MG63 (cell line): ENCODE data around the gene MYEOV. TPM values are rescaled to one million over a fixed set of nuclear protein-coding genes. Genes with fewer than 3 reads are reported as not detected.

ENCODE experiments used
- DNase-seq: peaks from one replicate; pipeline ENCODE4 v3.0.0-alpha.2; 2020
- H3K27me3 ChIP-seq: fragments of 250-450 bp; sonication (Bioruptor Pico); 2 replicates; pipeline ENCODE4 v1.5.1; 2020; ENCODE audit warnings: mild to moderate bottlenecking, moderate library complexity
- H3K36me3 ChIP-seq: fragments of 250-450 bp; sonication (Bioruptor Pico); 2 replicates; pipeline ENCODE4 v1.5.1; 2020; ENCODE audit warnings: mild to moderate bottlenecking, moderate library complexity
- H3K4me3 ChIP-seq: fragments of 250-450 bp; sonication (Bioruptor Pico); 2 replicates; pipeline ENCODE4 v1.5.1; 2020; ENCODE audit warnings: mild to moderate bottlenecking, moderate library complexity
- H3K9me3 ChIP-seq: fragments of 250-450 bp; sonication (Bioruptor Pico); 2 replicates; pipeline ENCODE4 v1.5.1; 2020; ENCODE audit warnings: mild to moderate bottlenecking, moderate library complexity
- total RNA-seq: library from RNA; depleted of rRNA; stranded (reverse); fragments of >200 nt; shearing (Covaris generic); gene quantifications from 2 replicates; pipeline ENCODE4 v1.2.3, GENCODE V29; 2014; ENCODE audit warnings: low replicate concordance

Gene MYEOV
- total RNA-seq, 1 experiment from 2014 or later = 1.2 TPM

DNA sequence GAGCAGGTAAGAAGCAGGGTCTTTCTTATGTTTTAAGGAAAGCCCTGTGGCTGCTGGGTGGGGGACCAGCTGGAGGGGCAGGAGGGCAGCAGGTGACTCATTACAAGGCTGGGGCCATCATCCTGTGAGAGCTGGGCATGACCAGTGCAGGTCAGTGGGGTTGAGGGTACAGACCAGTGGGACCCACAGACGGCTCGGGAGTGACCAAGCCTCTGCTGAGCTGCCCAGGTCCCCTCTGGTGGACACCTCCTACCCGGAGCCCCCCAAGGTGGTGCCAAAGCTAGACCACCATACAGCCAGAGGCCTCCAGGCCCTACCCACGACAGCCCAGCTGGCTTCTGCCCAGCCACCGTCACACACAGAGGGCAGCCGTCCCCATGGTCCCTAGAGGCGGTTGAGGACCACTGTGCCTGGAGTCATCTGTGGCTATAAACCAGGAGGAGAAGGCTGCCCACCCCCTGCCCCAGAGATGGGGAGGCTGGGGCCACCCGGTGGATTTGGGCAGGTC lies 670 bp downstream of the MYEOV start:
- H3K36me3 ChIP-seq = no peaks in the 10 kb centered on the region
- no peaks in the 10 kb centered on the region for H3K27me3 ChIP-seq
- no peak for DNase-seq
- no peak overlapping the region for H3K4me3 ChIP-seq
- H3K9me3 ChIP-seq = 0 out of 2 replicates have a peak, but pooled peaks cover 2% of the 10 kb centered on the region

DNA sequence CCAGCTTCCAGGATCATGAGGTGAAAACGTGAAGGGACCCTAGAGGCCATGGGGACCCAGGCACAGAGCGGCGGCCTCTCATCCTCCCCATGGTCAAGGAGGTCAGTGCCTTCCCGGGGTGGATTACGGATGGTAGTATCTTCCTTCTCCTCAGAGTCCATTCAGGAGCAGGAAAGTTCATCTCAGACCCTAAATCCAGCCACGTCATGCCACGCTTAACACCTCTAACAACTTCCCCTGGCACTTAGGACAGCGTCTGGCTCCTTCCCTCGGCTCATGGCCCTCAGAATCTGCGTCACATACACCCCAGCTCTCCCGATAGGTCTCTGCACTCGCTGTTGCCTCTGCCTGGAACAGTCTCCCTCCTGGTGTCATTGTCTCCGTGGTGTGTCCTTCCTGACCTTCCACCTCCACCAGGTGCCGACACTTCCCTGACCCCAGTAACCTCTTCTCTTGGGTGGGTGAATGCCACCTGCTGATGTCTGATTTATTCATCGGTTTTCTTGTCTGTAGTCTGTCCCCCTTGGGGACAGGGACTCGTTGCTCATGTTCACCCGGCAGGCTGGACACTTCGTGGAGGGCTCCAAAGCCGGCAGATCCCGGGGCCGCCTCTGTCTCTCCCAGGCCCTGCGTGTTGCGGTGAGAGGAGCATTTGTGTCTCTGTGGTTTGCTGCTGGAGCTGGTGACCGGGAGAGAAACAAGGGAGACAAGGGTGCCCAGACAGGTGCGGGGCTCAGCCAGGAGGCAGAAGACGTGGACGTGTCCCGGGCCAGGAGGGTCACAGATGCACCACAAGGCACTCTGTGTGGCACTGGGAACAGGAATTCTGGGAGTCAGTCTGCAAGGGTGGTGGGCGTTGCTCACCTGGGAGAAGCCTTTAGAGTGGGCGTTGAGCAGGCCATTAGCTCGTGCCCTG lies 1.4 kb downstream of the MYEOV start:
- DNase-seq = no peak
- H3K9me3 ChIP-seq = 0 out of 2 replicates have a peak, but pooled peaks cover 2% of the 10 kb centered on the region
- no peaks in the 10 kb centered on the region for H3K36me3 ChIP-seq
- H3K4me3 ChIP-seq = no peak overlapping the region
- H3K27me3 ChIP-seq = no peaks in the 10 kb centered on the region

DNA sequence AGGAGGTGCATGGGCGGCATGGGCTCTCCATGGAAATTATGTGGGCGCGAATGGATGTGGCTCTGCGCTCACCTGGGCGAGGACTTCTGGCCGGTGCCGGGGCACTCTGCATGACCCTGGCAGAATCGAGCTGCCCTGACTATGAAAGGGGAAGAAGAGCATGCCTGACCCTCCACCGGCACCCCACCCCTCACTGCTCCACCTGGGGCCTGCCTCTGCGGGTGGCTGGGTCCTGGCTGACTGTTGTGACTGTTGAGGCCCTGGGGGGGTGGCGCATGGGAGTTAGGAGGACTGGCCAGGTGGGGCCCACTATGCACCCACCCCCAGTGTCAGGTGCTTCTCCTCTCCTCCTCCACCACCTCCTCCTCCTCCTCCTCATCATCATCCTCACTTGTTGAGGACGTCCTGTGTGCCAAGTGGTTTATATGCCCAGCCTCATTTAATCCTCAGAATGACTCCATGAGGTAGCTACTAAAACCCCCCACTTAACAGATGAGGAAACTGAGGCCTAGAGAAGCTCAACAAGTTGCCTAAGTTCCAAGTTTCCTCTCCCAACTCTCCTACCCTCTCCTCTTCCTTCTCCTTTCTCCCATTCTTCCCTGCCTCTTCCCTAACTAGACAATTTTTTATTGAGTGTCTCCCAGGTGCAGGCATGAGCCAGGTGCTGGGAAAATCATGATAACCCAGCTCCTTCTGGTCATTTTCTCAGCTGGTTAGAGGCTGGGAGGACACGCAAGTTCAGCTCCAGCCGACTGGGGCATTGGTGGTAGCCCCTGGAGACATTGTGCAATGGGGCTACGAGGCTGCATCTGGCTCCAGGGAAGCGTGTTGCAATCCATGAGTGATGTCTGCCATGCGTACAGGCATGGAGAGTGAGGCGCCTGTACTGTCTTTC lies 2.3 kb downstream of the MYEOV start:
- DNase-seq = no peak

DNA sequence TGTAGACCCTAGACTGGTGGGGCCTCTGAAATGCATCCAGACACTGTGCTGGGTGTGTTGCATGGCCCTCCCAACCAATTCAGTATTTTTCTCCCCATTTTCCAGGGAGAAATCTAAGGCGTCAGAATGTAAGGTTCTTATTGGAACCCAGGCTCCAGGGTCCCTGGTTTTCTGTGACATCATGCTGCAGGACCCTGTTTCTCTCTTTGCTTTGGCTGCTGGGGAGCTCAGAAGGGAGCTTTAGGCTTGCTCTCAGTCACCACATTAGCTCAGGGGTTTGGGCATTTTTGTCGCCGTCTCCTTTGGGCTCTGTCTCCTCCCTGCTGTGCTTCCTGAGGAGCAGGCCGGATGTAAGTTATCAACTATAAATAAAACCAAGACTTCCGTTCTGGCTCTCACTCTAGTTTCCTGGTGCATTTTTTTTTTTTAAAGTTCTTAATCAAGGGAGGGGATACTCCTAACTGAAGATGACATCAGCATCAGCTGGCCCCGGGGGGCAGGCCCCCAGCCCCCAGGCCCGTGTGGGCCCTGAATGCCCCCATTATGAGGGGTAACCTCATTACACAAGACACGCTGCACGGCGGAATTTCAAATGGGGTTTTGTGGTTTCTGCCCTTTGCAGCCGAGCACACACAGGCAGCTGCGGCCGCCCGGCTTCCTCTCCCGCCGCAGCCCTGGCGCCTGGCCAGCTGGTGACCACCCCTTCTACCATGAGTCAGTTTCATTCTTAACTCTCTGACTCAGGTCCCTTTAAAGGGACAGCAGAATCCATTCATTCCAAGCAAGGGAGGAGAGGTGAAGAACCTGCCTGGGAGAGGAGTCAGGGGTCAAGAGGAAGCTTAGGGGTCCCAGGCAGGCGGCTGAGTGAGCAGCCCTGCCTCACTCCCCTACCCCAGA lies 3.2 kb downstream of the MYEOV start:
- 0 out of 2 replicates have a peak, but pooled peaks cover 2% of the 10 kb centered on the region for H3K9me3 ChIP-seq

More for the DNA sequence above, 2.3 kb downstream of the MYEOV start:
- Histone ChIP-seq H3K4me3 (no peak overlapping the region), H3K9me3 (0 out of 2 replicates have a peak, but pooled peaks cover 2% of the 10 kb centered on the region), H3K36me3 (no peaks in the 10 kb centered on the region), H3K27me3 (no peaks in the 10 kb centered on the region)

DNA sequence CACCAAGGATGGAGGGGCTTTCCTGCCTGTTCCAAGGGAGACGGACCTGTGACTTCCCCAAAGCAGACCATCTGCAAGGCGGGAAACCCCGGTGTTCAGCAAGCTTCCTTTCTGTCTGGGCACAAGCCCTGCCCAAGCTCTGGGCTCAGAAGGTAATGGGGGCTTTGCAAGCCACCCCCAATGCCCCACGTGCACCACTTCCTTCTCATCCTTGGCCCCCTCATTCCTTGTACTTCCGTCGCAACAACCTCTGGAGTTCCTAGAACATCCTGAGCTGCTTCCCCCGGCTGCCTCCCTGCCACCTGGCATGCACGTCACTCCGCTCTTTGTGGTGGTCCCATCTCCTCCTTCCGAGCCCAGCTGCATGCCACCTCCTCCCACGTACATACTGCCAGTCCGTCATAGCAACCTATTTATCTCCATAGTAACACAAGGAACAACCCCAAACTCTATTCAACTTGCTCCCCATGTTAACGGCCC lies 3.9 kb downstream of the MYEOV start:
- H3K27me3 ChIP-seq = no peaks in the 10 kb centered on the region
- DNase-seq = no peak
- H3K36me3 ChIP-seq = no peaks in the 10 kb centered on the region
- H3K4me3 ChIP-seq = no peak overlapping the region
- H3K9me3 ChIP-seq = 0 out of 2 replicates have a peak, but pooled peaks cover 2% of the 10 kb centered on the region

More for the DNA sequence above, 3.2 kb downstream of the MYEOV start:
- H3K36me3 ChIP-seq = no peaks in the 10 kb centered on the region
- peak; percentile 97 for DNase-seq
- no peaks in the 10 kb centered on the region for H3K27me3 ChIP-seq
- H3K4me3 ChIP-seq = 0 out of 2 replicates have a peak overlapping the region, but pooled peaks have one; percentile 19

DNA sequence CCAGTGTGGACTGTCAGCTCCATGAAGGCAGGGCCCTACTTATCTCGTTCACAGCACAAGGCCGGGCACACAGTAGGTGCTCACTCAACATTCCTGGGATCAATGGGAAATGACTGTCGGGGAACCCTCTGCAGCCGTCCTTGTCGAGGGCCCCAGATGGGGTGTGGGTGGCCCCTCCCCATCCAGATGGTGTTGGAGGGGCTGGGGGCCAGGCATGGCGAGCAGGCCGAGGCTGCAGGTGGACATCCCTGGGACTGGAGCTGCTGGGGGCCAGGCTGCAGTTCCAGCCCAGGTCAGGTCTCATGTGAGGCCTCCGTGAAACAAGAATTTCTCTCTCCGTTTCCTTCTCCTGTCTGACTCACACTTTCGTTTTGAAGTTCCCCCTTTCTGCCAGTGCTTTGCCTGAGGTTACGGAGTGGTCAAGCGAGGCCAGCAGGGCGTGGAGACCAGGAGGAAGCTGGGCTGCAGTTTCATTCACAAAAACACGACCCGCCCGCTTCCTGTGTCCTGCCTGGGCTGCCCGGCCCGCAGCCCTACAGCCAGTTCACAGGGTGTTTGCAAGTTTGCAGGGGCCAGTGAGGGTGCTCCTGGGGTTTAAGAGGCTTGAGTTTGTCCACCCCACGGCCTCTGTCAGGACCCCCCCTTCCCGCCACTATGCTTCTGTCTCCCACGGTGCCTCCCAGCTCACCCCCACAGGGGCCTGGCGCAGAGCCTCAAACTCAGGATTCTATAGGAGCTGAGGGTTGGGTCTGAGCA lies 4.5 kb downstream of the MYEOV start:
- Histone ChIP-seq H3K9me3 (0 out of 2 replicates have a peak, but pooled peaks cover 2% of the 10 kb centered on the region), H3K36me3 (no peaks in the 10 kb centered on the region), H3K27me3 (no peaks in the 10 kb centered on the region), H3K4me3 (no peak overlapping the region)
- peak; percentile 96 for DNase-seq

DNA sequence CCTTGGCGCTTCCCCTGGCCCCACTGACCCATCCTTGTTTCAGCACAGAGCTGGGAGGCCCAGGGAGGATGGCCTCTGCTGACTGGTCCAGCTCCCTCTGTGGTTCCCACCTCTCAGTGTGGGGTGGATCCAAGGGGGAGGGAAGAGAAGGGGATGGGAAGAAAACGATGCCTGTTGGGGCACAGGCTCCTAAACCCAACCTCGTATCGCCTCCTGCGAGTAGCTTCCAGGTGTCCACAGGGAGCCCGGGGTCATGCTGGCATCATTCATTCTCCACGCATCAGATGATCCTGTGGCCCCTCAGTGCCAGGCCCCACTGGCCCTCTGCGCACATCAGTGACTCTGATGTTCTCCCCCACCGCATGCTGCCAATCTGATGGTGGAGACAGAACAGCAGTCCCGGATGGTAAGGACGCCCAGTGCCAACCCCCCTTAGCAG lies 5.1 kb downstream of the MYEOV start:
- H3K4me3 ChIP-seq = no peak overlapping the region
- peak; percentile 74 for DNase-seq

DNA sequence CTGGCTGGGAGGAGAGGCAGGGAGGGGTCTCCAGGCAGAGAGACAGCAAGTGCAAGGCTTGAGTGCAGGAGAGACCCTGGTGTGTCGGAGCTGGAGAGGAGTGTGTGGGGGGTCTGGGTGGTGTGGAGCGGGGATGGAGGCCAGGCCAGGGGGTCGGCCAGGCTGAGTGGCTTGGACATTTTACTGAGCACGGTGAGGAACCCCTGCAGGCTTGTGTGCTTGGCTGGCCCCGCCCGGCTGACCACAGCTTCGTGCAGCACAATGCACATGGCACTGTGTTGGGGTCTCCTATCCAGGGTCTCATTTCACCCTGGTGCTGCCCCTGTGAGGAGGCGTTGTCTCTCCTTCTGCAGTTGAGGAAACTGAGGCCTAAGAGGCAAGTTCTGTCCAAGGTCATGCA lies 5.6 kb downstream of the MYEOV start:
- Histone ChIP-seq H3K9me3 (0 out of 2 replicates have a peak, but pooled peaks cover 2% of the 10 kb centered on the region), H3K27me3 (no peaks in the 10 kb centered on the region), H3K4me3 (no peak overlapping the region), H3K36me3 (no peaks in the 10 kb centered on the region; the same call in 1 of the 2 replicates)
- no peak for DNase-seq

More for the DNA sequence above, 5.1 kb downstream of the MYEOV start:
- Histone ChIP-seq H3K36me3 (no peaks in the 10 kb centered on the region; the same call in 1 of the 2 replicates), H3K9me3 (0 out of 2 replicates have a peak, but pooled peaks cover 2% of the 10 kb centered on the region), H3K27me3 (no peaks in the 10 kb centered on the region)

DNA sequence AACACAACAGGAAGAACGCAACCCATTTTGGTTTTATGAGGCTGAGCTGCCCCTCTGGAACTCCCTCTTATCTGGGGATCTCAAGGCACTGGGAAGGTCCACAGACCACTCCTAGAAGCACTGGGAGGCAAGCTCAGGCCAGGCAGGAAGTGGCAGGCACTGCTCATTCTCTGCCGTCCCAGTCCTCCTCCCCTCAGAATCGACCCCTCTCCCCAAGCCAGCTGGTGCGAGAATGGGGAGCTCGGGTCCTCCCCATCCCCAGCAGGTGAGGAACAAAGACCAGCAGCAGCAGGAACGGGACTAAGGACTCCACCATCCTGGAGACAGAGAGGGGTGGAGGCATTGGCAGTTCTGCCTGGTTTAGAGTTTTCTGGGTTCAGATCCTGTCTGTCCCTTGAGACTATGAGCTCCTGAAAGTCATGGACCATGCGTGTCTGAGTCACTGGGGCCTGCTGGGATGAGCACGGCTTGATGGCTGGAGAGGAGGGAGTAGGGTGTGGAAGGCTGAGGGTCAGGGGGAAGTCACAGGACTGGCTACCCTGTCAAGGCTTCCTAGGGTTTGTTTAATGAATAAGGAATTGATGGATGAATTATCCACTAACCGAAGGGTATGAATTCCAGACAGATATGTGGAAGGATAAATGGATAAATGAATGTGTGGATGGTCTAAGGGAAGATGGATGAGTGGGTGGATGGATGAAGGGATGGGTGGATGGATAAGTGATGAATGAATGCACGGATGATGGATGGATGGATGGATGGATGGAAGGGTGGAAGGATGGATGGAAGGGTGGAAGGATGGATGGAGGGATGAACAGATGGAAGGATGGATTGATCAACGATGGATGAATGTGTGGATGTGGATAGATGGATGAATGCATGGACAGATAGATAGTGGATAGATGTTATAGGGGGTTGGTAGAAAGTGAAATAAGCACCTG lies 6.4 kb downstream of the MYEOV start:
- Histone ChIP-seq H3K27me3 (no peaks in the 10 kb centered on the region), H3K4me3 (no peak overlapping the region), H3K36me3 (no peaks in the 10 kb centered on the region; the same call in 1 of the 2 replicates), H3K9me3 (0 out of 2 replicates have a peak, but pooled peaks cover 2% of the 10 kb centered on the region)
- peak; percentile 88 for DNase-seq

DNA sequence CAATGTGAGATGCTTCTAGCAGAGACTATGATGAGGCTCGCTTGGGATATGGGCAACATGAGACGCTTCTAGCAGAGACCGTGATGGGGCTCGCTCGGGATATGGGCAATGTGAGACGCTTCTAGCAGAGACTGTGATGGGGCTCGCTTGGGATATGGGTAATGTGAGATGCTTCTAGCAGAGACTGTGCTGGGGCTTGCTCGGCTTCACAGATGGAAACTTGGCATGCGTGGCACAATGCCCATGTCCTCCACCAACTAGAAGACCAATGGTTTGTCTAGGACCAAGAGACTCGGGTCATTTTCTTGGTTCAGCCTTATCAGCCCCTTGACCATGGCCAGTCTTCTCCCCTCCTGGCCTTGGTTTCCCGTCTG lies 7.1 kb downstream of the MYEOV start:
- Histone ChIP-seq H3K4me3 (no peak overlapping the region), H3K27me3 (no peaks in the 10 kb centered on the region), H3K9me3 (0 out of 2 replicates have a peak, but pooled peaks cover 2% of the 10 kb centered on the region), H3K36me3 (no peaks in the 10 kb centered on the region; the same call in 1 of the 2 replicates)
- no peak for DNase-seq

DNA sequence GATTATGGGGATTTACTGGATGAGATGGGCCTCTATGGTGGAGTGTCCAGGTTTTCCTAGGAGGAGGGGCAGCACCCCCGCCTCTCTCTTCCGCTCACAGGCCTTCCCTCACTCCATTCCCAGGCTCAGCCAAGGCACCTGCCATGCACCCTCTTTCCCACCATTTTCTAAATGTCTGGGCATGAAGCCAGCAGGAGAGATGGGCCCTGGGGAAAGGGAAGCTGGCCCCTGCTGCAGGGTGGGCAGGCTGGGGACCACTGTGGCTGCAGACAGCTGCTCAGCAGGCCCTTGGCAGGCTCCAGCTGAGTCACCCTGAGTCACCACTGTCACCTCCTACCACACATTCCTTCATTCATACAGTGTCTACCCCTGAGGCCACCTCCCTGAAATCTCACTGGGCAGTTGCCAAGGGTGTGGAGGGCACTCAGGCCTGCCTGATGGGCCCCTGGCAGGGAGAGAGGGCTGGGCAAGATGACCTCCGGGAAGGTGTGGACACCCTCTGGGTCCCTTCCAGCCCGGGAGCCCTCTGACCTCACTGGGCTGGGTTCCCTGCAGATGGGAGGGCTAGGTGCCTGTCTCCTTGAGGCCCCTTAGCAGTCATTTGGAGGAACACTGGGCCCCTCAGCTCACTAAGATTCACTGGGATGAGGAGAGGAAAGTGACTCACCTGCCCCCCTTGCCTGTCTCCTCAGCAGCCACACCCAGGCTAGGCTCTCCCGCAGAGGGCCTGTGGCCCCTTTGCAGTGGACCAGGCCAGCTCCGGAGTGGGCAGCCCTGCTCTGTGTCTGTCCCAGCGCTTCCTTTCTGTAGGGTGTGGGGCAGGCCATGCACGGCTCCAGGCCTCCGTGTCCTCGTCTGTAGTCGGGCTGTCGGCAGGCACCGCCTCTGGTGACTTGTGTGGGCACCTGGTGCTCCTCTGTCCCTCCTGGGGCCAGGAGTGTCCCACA lies 7.8 kb downstream of the MYEOV start:
- Histone ChIP-seq H3K36me3 (no peaks in the 10 kb centered on the region; the same call in 1 of the 2 replicates), H3K27me3 (no peaks in the 10 kb centered on the region), H3K9me3 (0 out of 2 replicates have a peak, but pooled peaks cover 2% of the 10 kb centered on the region), H3K4me3 (no peak overlapping the region)
- peak; percentile 98 for DNase-seq

DNA sequence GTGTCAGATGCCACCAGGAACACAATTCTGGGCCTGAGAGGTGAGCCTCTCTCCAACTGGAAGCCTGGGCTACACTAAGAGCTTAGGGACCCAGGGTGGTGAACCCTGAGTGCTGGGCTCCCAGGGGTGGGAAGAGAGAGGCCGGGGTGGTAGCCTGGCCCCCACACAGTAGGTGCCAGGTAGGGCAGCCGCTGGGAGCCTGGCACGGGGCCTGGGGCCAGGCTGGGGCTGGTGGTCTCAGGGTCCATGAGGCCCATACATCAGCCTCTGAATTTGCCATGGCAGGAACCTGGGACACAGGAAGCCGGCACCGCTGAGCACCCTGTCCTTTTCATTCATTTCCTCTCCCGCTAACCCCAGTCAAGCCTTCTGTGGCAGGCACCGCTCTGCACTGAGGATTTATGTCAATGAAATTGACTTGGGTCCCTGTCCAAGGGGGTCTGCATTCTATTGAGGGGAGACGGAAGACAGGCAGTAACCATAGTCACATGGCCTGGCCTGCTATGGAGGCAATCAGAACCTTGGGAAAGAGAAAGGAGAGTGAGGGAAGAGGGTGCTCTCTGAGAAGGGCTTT lies 8.6 kb downstream of the MYEOV start:
- H3K9me3 ChIP-seq = no peaks in the 10 kb centered on the region
- no peak for DNase-seq
- H3K4me3 ChIP-seq = no peak overlapping the region
- no peaks in the 10 kb centered on the region; the same call in 1 of the 2 replicates for H3K36me3 ChIP-seq
- H3K27me3 ChIP-seq = no peaks in the 10 kb centered on the region

DNA sequence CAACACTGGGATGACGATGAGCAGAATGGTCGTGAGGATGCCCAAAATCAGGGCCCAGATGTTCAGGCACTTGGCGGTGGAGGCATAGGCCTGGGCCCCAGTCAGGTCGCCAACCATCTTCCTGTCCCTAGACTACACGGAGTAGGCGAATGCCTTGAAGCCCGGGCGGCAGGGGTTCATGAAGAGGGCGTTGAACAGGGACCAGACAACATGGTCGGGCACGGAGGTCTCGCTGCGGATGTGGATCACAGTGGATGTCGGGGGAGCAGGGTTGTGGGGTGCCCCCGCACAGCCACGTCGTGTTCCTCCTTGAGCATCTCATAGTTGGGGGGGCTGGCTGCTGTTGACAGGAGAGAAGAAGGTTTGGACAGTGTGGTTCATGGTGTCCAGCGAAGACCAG lies 9.5 kb downstream of the MYEOV start:
- Histone ChIP-seq H3K4me3 (no peak overlapping the region), H3K27me3 (no peaks in the 10 kb centered on the region), H3K36me3 (no peaks in the 10 kb centered on the region; the same call in 1 of the 2 replicates), H3K9me3 (no peaks in the 10 kb centered on the region)
- no peak for DNase-seq
